Measurements from ENCODE around the gene SLC38A11.
"Not testable (repeated sequence)": the region's sequence is repeated elsewhere in the genome, so short reads cannot be mapped to it uniquely, and the experiment has no call there.

SLC38A11 gene

DNA sequence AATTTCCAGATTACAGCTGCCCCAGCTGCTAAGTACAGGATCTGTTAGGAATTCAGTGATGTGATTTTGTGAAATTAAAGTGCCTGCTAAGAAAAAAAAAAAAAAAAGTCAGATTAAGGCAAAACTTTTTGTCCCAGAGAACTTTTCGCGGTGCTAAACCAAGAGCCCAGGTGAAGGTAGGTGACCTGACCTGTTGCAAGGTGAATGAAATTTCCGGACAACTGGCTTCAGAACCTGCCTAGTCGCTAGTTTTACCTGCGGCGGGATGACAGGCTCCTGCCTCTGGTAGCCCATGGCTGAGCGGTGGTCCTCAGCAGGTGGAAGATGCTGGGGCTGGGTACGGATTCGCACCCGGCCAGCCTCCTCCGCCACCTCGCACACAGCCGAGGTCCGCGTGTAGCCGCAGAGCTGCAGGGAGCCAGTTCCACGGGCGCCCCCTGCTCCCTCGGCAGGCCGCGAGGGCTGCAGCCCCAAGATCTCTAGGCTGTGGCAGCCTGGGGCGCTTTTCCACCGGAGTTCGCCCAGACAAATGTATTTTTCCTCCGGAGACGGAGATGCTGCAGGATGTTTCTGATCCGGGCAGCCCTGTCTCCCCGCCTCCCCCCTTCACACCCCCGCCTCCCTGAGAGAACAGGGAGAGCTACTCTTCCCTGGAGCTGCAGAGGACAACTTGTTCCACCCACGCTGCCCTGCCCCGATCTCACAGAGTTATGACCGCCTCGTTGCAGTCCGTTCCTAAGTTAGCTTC, at the start of gene SLC38A11:
Gene SLC38A11 (minus strand): TSS at position 572 of the 748 bp plus-strand sequence. CDS start 278 bp downstream, at position 294.
- DNase-seq (ENCODE audit: low spot score) = no peak

- DNase-seq (ENCODE audit: low spot score) = no peak
Observed at GRCh38 chr2:165003443-165004130, 48.3 kb upstream of the SLC38A11 start.

DNA sequence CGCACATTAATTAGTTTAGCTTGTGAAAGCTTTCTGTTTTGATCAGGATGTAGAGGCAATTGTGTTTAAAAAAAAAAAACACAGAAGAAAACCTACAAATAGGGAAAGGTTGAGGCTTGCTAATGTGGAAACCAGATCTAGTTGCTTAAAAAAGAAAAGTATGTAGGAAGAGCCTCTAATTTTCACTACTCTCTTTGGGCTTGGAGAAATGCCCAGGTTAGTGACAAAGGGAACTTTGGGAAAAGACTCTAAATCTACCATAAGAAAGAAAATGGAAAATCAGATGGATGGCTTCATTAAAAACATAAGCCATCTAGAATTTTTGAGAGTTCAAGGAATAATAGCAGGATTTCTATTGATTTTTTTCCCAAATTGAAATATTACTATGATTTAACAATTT, 47.3 kb upstream of the SLC38A11 start:
- DNase-seq (ENCODE audit: low spot score) = no peak

DNA sequence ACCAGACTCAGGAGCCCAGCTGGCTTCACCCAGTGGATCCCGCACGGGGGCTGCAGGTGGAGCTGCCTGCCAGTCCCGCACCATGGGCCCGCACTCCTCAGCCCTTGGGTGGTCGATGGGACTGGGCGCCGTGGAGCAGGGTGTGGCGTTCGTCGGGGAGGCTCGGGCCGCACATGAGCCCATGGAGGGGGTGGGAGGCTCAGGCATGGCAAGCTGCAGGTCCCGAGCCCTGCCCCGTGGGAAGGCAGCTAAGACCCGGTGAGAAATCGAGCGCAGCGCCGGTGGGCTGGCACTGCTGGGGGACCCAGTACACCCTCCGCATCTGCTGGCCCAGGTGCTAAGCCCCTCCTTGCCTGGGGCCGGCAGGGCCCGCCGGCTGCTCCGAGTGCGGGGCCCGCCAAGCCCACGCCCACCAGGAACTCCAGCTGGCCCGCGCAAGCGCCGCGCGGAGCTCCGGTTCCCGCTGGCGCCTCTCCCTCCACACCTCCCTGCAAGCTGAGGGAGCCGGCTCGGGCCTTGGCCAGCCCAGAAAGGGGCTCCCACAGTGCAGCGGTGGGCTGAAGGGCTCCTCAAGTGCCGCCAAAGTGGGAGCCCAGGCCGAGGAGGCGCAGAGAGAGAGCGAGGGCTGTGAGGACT, 39.5 kb upstream of the SLC38A11 start:
- DNase-seq (ENCODE audit: low spot score) = not testable (repeated sequence)

GRCh38 chr2:164993287-164994016, 38.1 kb upstream of the SLC38A11 start:
- DNase-seq (ENCODE audit: low spot score) = no peak

- DNase-seq (ENCODE audit: low spot score) = no peak
Observed at GRCh38 chr2:164992818-164993217, 37.5 kb upstream of the SLC38A11 start.

DNA sequence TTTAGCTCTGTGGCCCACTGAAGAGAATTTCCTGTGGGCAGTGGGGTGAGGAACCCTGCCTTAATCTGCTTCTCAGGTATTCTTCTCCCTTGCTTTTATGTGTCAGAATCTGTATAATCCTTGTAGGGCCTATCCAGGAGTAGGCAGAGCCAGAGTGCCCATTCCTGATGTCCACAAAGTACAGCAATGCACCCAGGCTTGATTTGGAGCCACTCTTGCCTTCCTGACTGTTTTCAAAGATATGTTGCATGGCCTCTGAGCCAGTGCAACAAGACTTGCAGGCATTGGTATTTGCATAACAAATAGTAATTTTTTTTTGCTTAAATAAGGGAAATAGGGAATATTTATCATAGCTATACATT, 36.7 kb upstream of the SLC38A11 start:
- not testable (repeated sequence) for DNase-seq (ENCODE audit: low spot score)

DNA sequence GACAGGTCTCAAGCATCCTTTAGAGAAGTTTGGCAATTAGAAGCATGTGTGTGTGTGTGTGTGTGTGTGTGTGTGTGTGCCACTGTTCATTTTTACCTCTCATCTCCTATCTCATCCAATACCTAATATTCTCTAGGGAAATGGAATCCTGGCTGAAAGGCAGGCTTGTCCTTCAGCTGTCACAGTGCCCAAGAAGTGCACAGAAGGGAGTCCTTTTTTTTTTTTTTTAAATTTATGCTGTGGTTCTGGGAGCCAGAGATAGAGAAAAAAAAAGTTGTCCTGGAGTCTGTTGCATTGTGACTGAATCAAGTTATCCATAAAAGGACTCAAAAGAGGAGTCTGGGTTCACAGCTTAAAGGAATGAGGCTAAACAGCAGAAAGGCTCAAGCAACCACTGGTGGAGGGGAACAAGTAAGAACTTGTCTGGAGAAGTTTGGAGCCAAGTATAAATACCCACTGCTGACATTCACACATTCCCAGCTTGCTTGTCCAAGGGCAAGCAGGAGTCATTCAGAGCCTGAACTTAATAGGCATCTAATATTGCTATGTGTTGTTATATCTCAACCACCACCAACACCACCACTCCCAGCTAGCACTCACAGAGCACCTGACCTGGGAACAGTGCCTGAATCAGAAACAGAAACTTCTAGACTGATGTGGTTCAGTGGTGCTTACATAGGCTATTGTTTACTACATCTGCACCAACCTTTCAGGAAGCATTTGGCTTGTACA, 36.2 kb upstream of the SLC38A11 start:
- not testable (repeated sequence) for DNase-seq (ENCODE audit: low spot score)

GRCh38 chr2:164990953-164991352, 35.6 kb upstream of the SLC38A11 start:
- not testable (repeated sequence) for DNase-seq (ENCODE audit: low spot score)

- not testable (repeated sequence) for DNase-seq (ENCODE audit: low spot score)
Observed at GRCh38 chr2:164988805-164989204, 33.5 kb upstream of the SLC38A11 start.

- not testable (repeated sequence) for DNase-seq (ENCODE audit: low spot score)
Observed at GRCh38 chr2:164986027-164986426, 30.7 kb upstream of the SLC38A11 start.

DNA sequence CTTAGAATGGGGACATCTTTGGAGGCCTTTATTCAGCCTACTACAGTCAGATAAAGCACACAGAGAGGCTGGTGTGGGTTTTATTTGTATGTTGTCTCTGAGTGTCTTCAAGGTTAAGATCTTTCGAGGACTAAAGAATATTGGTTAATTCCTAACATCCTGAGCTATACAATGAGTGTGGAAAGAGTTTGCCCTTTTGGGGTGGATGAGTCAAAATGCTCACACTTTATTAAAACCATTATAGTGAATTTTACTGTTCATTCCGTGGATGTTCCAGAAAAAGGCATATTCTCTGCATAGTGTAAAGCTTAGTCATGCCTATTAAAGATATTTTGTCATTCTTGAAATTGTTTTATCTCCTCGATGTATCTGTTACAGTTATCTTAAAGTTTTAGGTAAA, 29.1 kb upstream of the SLC38A11 start:
- no peak for DNase-seq (ENCODE audit: low spot score)

DNA sequence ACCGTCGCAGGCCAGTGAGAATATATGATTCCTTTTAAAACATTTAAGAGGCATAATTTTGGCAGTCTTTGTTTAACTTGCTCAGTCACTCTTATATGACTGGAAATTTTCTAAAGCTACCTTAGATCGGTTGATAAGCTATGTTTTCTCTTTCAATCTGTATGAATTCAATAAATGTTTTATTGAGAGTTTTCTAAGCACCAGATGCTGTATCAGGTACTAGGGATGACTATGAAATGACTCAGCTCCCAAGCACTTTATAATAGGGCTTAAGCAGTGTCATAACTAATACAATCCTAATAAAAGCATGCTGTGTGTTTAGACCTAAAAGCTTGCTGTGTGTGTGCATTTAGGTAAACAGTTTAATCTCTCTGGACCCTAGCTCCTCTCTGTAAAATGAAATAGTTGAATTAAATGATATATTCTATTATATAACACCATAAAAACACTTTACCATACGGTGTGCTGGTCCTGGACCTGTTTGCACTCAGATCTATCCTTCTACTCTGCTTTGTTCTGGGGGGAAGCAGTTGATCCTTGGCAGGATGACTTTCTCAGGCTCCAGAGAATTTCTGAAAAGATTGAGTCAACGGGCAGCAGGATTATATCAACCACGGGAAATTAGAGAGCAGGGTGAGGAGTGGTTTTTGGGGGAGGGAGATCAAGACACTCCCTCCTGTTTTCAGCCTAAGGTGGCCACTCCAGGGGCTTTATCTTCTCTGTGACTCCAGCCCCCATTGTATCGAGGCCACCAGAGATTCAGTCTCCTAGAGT, 26.1 kb upstream of the SLC38A11 start:
- DNase-seq (ENCODE audit: low spot score) = no peak

- DNase-seq (ENCODE audit: low spot score) = not testable (repeated sequence)
Observed at GRCh38 chr2:164980688-164981087, 25.4 kb upstream of the SLC38A11 start.

GRCh38 chr2:164979113-164979512, 23.8 kb upstream of the SLC38A11 start:
- DNase-seq (ENCODE audit: low spot score) = no peak

GRCh38 chr2:164976875-164977470, 21.6 kb upstream of the SLC38A11 start:
- not testable (repeated sequence) for DNase-seq (ENCODE audit: low spot score)

DNA sequence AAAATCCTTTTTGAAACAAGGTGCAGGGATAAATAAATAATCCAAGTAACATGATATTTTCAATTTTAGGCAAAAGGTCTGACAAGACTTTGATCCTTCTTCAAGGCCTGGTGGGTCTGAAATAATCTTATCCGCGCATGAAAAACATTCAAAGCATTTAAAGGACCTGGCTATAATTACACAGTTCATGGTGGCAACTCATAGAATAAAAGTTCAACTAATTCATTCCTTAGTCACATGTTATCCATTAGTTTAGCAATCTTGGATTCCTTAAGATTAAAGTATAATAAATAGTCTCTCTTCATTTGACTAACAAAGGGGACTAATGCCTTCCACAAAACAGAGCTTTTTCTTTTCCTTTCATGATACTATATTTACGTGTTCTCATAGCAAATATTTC, 21.0 kb upstream of the SLC38A11 start:
- no peak for DNase-seq (ENCODE audit: low spot score)

- no peak for DNase-seq (ENCODE audit: low spot score)
Observed at GRCh38 chr2:164975891-164976290, 20.6 kb upstream of the SLC38A11 start.

DNA sequence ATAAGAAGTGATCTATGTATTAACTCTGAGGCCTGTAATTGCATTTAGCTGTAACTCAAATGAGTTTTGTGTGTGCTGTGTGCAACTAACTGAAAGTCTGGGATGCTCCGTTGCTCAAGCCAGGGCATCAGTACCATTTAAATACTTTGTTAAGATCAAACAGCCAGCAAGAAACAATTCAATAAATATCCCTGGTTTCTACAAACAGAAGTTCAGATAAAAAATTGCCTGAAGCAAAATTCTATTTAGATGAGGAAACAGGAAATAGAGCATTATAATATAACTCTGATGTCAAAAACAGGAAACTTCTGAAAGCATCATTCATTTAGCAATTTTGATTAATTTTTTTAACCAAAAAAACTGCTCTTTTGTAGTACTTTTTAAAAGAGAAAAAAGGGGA, 18.9 kb upstream of the SLC38A11 start:
- no peak for DNase-seq (ENCODE audit: low spot score)

GRCh38 chr2:164972216-164972615, 16.9 kb upstream of the SLC38A11 start:
- DNase-seq (ENCODE audit: low spot score) = no peak
